H9 (cell line): ENCODE data around the gene DLX2. TPM values are rescaled to one million over a fixed set of nuclear protein-coding genes. Genes with fewer than 3 reads are reported as not detected.
"Not testable (repeated sequence)": the region's sequence is repeated elsewhere in the genome, so short reads cannot be mapped to it uniquely, and the experiment has no call there.

Experiments used
- DNase-seq: peaks from one replicate; pipeline ENCODE4 v3.0.0-alpha.2; 2017
- H2AFZ ChIP-seq: one replicate; pipeline ENCODE4 v1.6.1; 2013; ENCODE audit warnings: mild to moderate bottlenecking, low read length, control low read depth, moderate library complexity
- H2AK5ac ChIP-seq: 2 replicates; pipeline ENCODE4 v1.6.1; 2013; ENCODE audit warnings: low read length, control low read depth, mixed read lengths; ENCODE audit not compliant: insufficient read length
- H2BK120ac ChIP-seq: one replicate; pipeline ENCODE4 v1.6.1; 2013; ENCODE audit warnings: low read depth, mild to moderate bottlenecking, low read length, control low read depth, inconsistent platforms; ENCODE audit not compliant: poor library complexity, severe bottlenecking
- H2BK12ac ChIP-seq: 2 replicates; pipeline ENCODE4 v1.6.1; 2013; ENCODE audit warnings: low read length, control low read depth, mixed read lengths, low read depth; ENCODE audit not compliant: insufficient read length
- H2BK15ac ChIP-seq: 2 replicates; pipeline ENCODE4 v1.6.1; 2013; ENCODE audit warnings: low read depth, low read length, control low read depth
- H2BK20ac ChIP-seq: one replicate; pipeline ENCODE4 v1.6.1; 2013; ENCODE audit warnings: low read depth, mild to moderate bottlenecking, low read length, control low read depth, inconsistent platforms; ENCODE audit not compliant: poor library complexity, severe bottlenecking
- H2BK5ac ChIP-seq: 2 replicates; pipeline ENCODE4 v1.6.1; 2013; ENCODE audit warnings: low read length, control low read depth, mixed read lengths; ENCODE audit not compliant: insufficient read length
- H3K14ac ChIP-seq: 2 replicates; pipeline ENCODE4 v1.6.1; 2013; ENCODE audit warnings: low read length, control low read depth; ENCODE audit not compliant: insufficient read depth
- H3K18ac ChIP-seq: 2 replicates; pipeline ENCODE4 v1.6.1; 2013; ENCODE audit warnings: low read depth, mild to moderate bottlenecking, mixed read lengths, low read length, control low read depth; ENCODE audit not compliant: insufficient read length
- H3K23ac ChIP-seq: 2 replicates; pipeline ENCODE4 v1.6.1; 2013; ENCODE audit warnings: low read length, control low read depth, mixed read lengths, low read depth; ENCODE audit not compliant: insufficient read length
- H3K23me2 ChIP-seq: 2 replicates; pipeline ENCODE4 v1.6.1; 2013; ENCODE audit warnings: low read depth, mild to moderate bottlenecking, mixed read lengths, low read length, control low read depth; ENCODE audit not compliant: insufficient read length, poor library complexity, severe bottlenecking
- H3K27ac ChIP-seq: 2 replicates; pipeline ENCODE4 v1.5.1; 2013; ENCODE audit warnings: low read length, control low read depth, mixed read lengths, low read depth; ENCODE audit not compliant: insufficient read length
- H3K27me3 ChIP-seq: 2 replicates; pipeline ENCODE4 v1.6.1; 2013; ENCODE audit warnings: low read length, control low read depth, inconsistent platforms; ENCODE audit not compliant: insufficient read depth
- H3K4ac ChIP-seq: 2 replicates; pipeline ENCODE4 v1.6.1; 2013; ENCODE audit warnings: low read depth, mild to moderate bottlenecking, control low read depth, inconsistent platforms, low read length, moderate library complexity
- H3K4me1 ChIP-seq: 2 replicates; pipeline ENCODE4 v1.6.1; 2013; ENCODE audit warnings: low read length, control low read depth, inconsistent platforms; ENCODE audit not compliant: insufficient read depth
- H3K4me2 ChIP-seq: 2 replicates; pipeline ENCODE4 v1.6.1; 2013; ENCODE audit warnings: low read length, control low read depth, mixed read lengths; ENCODE audit not compliant: insufficient read length, insufficient read depth
- H3K56ac ChIP-seq: 2 replicates; pipeline ENCODE4 v1.6.1; 2013; ENCODE audit warnings: low read depth, mild to moderate bottlenecking, mixed read lengths, low read length, control low read depth; ENCODE audit not compliant: insufficient read length
- H3K79me1 ChIP-seq: 2 replicates; pipeline ENCODE4 v1.6.1; 2013; ENCODE audit warnings: low read depth, mild to moderate bottlenecking, moderate library complexity, low read length, control low read depth, inconsistent platforms; ENCODE audit not compliant: insufficient read depth, poor library complexity, severe bottlenecking
- H3K79me2 ChIP-seq: 2 replicates; pipeline ENCODE4 v1.6.1; 2013; ENCODE audit warnings: low read length, control low read depth, inconsistent platforms; ENCODE audit not compliant: insufficient read depth
- H3K9ac ChIP-seq: 2 replicates; pipeline ENCODE4 v1.6.1; 2013; ENCODE audit warnings: low read length, control low read depth, mixed read lengths; ENCODE audit not compliant: insufficient read length; ENCODE audit errors: extremely low read depth
- H3K9me3 ChIP-seq: one replicate; pipeline ENCODE4 v1.6.1; 2013; ENCODE audit warnings: low read depth, low read length, inconsistent platforms; ENCODE audit not compliant: control insufficient read depth
- H3T11ph ChIP-seq: one replicate; pipeline ENCODE4 v1.6.1; 2013; ENCODE audit warnings: mild to moderate bottlenecking, low read length, control low read depth, inconsistent platforms
- H4K20me1 ChIP-seq: one replicate; pipeline ENCODE4 v1.6.1; 2013; ENCODE audit not compliant: control insufficient read depth, insufficient read length, insufficient read depth
- H4K5ac ChIP-seq: 2 replicates; pipeline ENCODE4 v1.6.1; 2013; ENCODE audit warnings: low read depth, mild to moderate bottlenecking, mixed read lengths, low read length, control low read depth; ENCODE audit not compliant: insufficient read length
- H4K8ac ChIP-seq: replicated peaks from 2 replicates; pipeline ENCODE4 v1.6.1; 2013; ENCODE audit warnings: low read length, control low read depth, mixed read lengths, low read depth; ENCODE audit not compliant: insufficient read length
- H4K91ac ChIP-seq: 2 replicates; pipeline ENCODE4 v1.6.1; 2013; ENCODE audit warnings: low read depth, mild to moderate bottlenecking, moderate library complexity, mixed read lengths, low read length, control low read depth; ENCODE audit not compliant: insufficient read length
- H3K27ac Mint-ChIP-seq, 3 experiments: 2 replicates in 2 of 3; 3 replicates in 1 of 3; pipeline ENCODE4 v1.8.0; 2020 to 2021; ENCODE audit warnings: mixed read lengths in 3 of 3, mild to moderate bottlenecking in 1 of 3, moderate library complexity in 1 of 3
- H3K27me3 Mint-ChIP-seq: 2 replicates; pipeline ENCODE4 v1.8.0; 2021; ENCODE audit warnings: low read depth, mild to moderate bottlenecking, moderate library complexity, mixed read lengths
- H3K36me3 Mint-ChIP-seq, 3 experiments: 2 replicates in 2 of 3; 3 replicates in 1 of 3; pipeline ENCODE4 v1.8.0; 2020 to 2021; ENCODE audit warnings: low read depth in 3 of 3, mixed read lengths in 3 of 3; ENCODE audit not compliant: insufficient read depth in 1 of 3
- H3K4me1 Mint-ChIP-seq, 2 experiments: 2 replicates each; pipeline ENCODE4 v1.8.0; 2020; ENCODE audit warnings: mixed read lengths in 2 of 2
- H3K4me3 Mint-ChIP-seq, 2 experiments: 2 replicates in 1 of 2; 3 replicates in 1 of 2; pipeline ENCODE4 v1.8.0; 2020 to 2021; ENCODE audit warnings: mild to moderate bottlenecking in 2 of 2, mixed read lengths in 2 of 2, moderate library complexity in 1 of 2
- H3K9me3 Mint-ChIP-seq, 2 experiments: 2 replicates in 1 of 2; 3 replicates in 1 of 2; pipeline ENCODE4 v1.8.0; 2020; ENCODE audit warnings: mild to moderate bottlenecking in 2 of 2, mixed read lengths in 2 of 2, moderate library complexity in 1 of 2
- CTCF ChIP-seq: fragments of 200-600 bp; sonication (generic); conservative IDR thresholded peaks from 3 replicates; pipeline ENCODE4 v1.8.0; 2021; ENCODE audit warnings: antibody characterized with exemption, mild to moderate bottlenecking
- WGBS: extraction: QIAGEN DNeasy Blood & Tissue Kit; methylation state at CpG from one replicate; pipeline ENCODE4 v1.1.7; 2013; ENCODE audit warnings: missing lambda C conversion rate, low lambda C conversion rate, mixed read lengths; ENCODE audit not compliant: insufficient read length; ENCODE audit errors: extremely low coverage; 5-methylcytosine and 5-hydroxymethylcytosine counted together
- total RNA-seq: library from RNA; stranded (reverse); gene quantifications from 2 replicates; pipeline ENCODE4 v1.2.1, GENCODE V29; 2021

Gene DLX2
- total RNA-seq, 1 experiment from 2014 or later, result not detected

DNA sequence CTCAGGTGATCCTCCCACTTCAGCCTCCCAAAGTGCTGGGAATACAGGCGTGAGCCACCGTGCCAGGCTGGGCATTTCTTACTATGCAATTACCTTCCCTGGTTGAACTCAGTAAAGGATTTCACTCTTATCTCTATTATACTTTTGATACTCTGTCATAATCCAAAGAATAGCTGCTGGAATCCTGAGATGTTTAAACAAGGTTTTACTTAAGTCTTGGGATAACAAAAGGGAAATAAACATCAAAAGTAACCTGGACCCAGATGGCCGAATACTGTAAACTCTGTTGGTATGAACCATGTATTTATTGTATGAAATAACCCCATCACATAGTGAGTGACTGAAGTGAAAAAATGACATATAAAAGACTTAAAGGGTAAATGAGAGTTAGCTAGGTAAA is 11.9 kb upstream of the DLX2 start:
- Histone ChIP-seq H2BK120ac (no peak overlapping the region), H3K4me1 (no peaks in the 10 kb centered on the region), H3K23ac (no peak overlapping the region), H3K79me1 (no peaks in the 10 kb centered on the region), H2BK20ac (no peak overlapping the region), H2AK5ac (no peak overlapping the region), H3K9ac (no peak overlapping the region), H4K5ac (no peak overlapping the region), H2BK15ac (no peak overlapping the region), H3K4me2 (no peak overlapping the region), H3K56ac (no peak overlapping the region), H4K8ac (no peak overlapping the region), H3K4ac (no peak overlapping the region), H3K27me3 (peaks cover 8% of the 10 kb centered on the region; the same call in 1 of the 2 replicates), H3K18ac (no peak overlapping the region), H2BK5ac (no peak overlapping the region), H4K91ac (no peak overlapping the region), H4K20me1 (no peaks in the 10 kb centered on the region), H2AFZ (no peak overlapping the region), H3K27ac (no peak overlapping the region), H3K9me3 (no peaks in the 10 kb centered on the region), H3K23me2 (no peaks in the 10 kb centered on the region), H3T11ph (no peak overlapping the region), H2BK12ac (no peak overlapping the region), H3K14ac (no peak overlapping the region), H3K79me2 (no peaks in the 10 kb centered on the region)
- whole genome bisulfite sequencing, result no CpG with 5 or more reads among the region's 3 CpGs
- TF ChIP-seq CTCF, result no peak
- Mint-ChIP-seq H3K9me3 (no peaks in the 10 kb centered on the region), H3K4me1 (peaks cover 7% of the 10 kb centered on the region in 2 experiments), H3K36me3 (no peaks in the 10 kb centered on the region), H3K27ac (no peak overlapping the region), H3K4me3 (no peak overlapping the region), H3K27me3 (peaks cover 11% of the 10 kb centered on the region)
- no peak for DNase-seq

DNA sequence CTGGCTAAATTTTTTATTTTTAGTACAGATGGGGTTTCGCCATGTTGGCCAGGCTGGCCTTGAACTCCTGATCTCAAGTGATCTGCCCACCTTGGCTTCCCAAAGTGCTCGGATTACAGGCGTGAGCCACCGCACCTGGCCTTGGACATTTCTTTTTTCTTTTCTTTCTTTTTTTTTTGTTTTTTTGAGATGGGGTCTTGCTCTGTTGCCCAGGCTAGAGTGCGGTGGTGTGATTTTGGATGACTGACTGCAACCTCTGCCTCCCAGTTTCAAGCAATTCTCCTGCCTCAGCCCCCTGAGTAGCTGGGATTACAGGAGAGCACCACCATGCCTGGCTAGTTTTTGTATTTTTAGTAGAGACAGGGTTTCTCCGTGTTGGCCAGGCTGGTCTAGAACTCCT is 11.5 kb upstream of the DLX2 start:
- not testable (repeated sequence) for DNase-seq, H2BK5ac ChIP-seq, H3K27ac ChIP-seq, H3K23ac ChIP-seq, H2AFZ ChIP-seq, H4K20me1 ChIP-seq, H4K91ac ChIP-seq, H3K36me3 Mint-ChIP-seq, H3K14ac ChIP-seq, H2AK5ac ChIP-seq, H3K23me2 ChIP-seq, H4K5ac ChIP-seq, H3K4ac ChIP-seq, H3K79me1 ChIP-seq, H3K9ac ChIP-seq, H3K18ac ChIP-seq, H3K4me2 ChIP-seq, H3K56ac ChIP-seq, H2BK15ac ChIP-seq, H3K79me2 ChIP-seq, H3K9me3 Mint-ChIP-seq, H3K9me3 ChIP-seq, H2BK120ac ChIP-seq, H3K27ac Mint-ChIP-seq, H3K4me1 ChIP-seq, H2BK12ac ChIP-seq, H3T11ph ChIP-seq, H2BK20ac ChIP-seq, H3K4me3 Mint-ChIP-seq, H4K8ac ChIP-seq
- peaks cover 8 to 11% of the 10 kb centered on the region in 2 experiments for H3K4me1 Mint-ChIP-seq
- H3K27me3 ChIP-seq, result peaks cover 12% of the 10 kb centered on the region; the same call in 1 of the 2 replicates
- WGBS, result no CpG with 5 or more reads among the region's 6 CpGs
- H3K27me3 Mint-ChIP-seq, result peaks cover 12% of the 10 kb centered on the region
